Thyroid gland (tissue), 4 donors: ENCODE measurements around the gene ADAMTS6. TPM values are rescaled to one million over a fixed set of nuclear protein-coding genes. Genes with fewer than 3 reads are reported as not detected.
"Not testable (repeated sequence)": the region's sequence is repeated elsewhere in the genome, so short reads cannot be mapped to it uniquely, and the experiment has no call there.

Source experiments
- DNase-seq, 2 donors: peaks; one replicate each; pipeline ENCODE4 v3.0.0-alpha.2; 2019
- H3K27ac ChIP-seq, 3 donors: fragments of 200-600 bp; sonication (generic); 1 replicate in 2 of 3; 2 replicates in 1 of 3; pipeline ENCODE4 v1.5.1; 2016 to 2019; ENCODE audit warnings: mild to moderate bottlenecking in 1 of 3, moderate library complexity in 1 of 3
- H3K27me3 ChIP-seq: fragments of 200-600 bp; sonication (generic); one replicate; pipeline ENCODE4 v1.5.1; 2019
- H3K36me3 ChIP-seq, 2 donors: fragments of 200-600 bp; sonication (generic); one replicate each; pipeline ENCODE4 v1.5.1; 2016 to 2019
- H3K4me1 ChIP-seq, 2 donors: fragments of 200-600 bp; sonication (generic); one replicate each; pipeline ENCODE4 v1.5.1; 2017 to 2019
- H3K4me3 ChIP-seq, 3 donors: fragments of 200-600 bp; sonication (generic); replicated peaks in 1 of 3; 1 replicate in 2 of 3; 2 replicates in 1 of 3; pipeline ENCODE4 v1.5.1; 2016; ENCODE audit warnings: mild to moderate bottlenecking in 1 of 3
- H3K9me3 ChIP-seq: fragments of 200-600 bp; sonication (generic); one replicate; pipeline ENCODE4 v1.5.1; 2017
- POLR2A ChIP-seq, 2 donors: fragments of 450-650 bp; IDR thresholded peaks; one replicate each; pipeline ENCODE4 v1.6.1; 2017; ENCODE audit warnings: antibody characterized with exemption in 2 of 2, mild to moderate bottlenecking in 2 of 2, moderate library complexity in 1 of 2
- WGBS, 2 donors: methylation state at CpG; one replicate each; pipeline ENCODE4 v1.1.5; 2017; 5-methylcytosine and 5-hydroxymethylcytosine counted together
- intact Hi-C: fragments of 100-400 bp; cut with DNase I; formaldehyde crosslinking; loops from one replicate; pipeline ENCODE4 v1.15.1; 2023
- total RNA-seq, 4 donors: library from RNA; depleted of rRNA; stranded (reverse); fragments of >200 nt; gene quantifications; one replicate each; pipeline ENCODE4 v1.2.3, GENCODE V29; 2016
- TF ChIP-seq, protein P1 (sequence below), 6 experiments: fragments of 200-600 bp in 3 of 6; fragments of 450-650 bp in 3 of 6; sonication (generic) in 3 of 6; IDR thresholded peaks; one replicate each; pipeline ENCODE4 v1.5.1; 2016 to 2019; ENCODE audit warnings: antibody characterized with exemption in 6 of 6, mild to moderate bottlenecking in 2 of 6, inconsistent platforms in 1 of 6, moderate library complexity in 1 of 6

Gene ADAMTS6
- total RNA-seq, 4 donors from 2014 or later, result 1.0 to 3.4 (median 3.3) TPM

DNA sequence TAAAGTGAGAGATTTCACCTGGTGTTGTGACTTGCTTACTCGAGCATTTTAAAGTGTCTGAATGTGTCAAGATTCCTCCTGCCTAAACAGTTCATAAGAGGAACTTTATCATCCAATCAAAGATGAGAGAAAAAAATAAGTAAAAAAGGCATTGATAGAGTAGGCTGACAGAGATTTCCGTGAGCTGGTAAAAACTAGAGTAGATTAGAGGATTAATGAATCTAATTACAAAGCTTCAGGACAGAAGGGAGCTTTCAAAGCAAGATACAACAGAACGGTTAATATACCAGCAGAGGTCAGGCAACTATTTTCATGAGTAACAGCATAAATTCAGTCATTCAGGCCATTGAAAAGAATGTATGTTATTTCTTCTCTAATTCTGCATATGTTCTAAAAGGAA, 91.5 kb downstream of the ADAMTS6 start:
- TF ChIP-seq POLR2A (IDR thresholded peaks at IDR 0.05), result no peak
- TF ChIP-seq, protein P1, sequence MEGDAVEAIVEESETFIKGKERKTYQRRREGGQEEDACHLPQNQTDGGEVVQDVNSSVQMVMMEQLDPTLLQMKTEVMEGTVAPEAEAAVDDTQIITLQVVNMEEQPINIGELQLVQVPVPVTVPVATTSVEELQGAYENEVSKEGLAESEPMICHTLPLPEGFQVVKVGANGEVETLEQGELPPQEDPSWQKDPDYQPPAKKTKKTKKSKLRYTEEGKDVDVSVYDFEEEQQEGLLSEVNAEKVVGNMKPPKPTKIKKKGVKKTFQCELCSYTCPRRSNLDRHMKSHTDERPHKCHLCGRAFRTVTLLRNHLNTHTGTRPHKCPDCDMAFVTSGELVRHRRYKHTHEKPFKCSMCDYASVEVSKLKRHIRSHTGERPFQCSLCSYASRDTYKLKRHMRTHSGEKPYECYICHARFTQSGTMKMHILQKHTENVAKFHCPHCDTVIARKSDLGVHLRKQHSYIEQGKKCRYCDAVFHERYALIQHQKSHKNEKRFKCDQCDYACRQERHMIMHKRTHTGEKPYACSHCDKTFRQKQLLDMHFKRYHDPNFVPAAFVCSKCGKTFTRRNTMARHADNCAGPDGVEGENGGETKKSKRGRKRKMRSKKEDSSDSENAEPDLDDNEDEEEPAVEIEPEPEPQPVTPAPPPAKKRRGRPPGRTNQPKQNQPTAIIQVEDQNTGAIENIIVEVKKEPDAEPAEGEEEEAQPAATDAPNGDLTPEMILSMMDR (IDR thresholded peaks at IDR 0.05), result no peak
- Histone ChIP-seq H3K4me3 (no peak overlapping the region), H3K4me1 (no peaks in the 10 kb centered on the region), H3K27ac (no peak overlapping the region), H3K36me3 (no peaks in the 10 kb centered on the region), H3K9me3 (no peaks in the 10 kb centered on the region), H3K27me3 (no peaks in the 10 kb centered on the region)
- 60 to 62% methylated on average over 3 of the region's 3 CpGs for WGBS, 2 donors
- intact Hi-C loops, result no loop called here
- no peak for DNase-seq

DNA sequence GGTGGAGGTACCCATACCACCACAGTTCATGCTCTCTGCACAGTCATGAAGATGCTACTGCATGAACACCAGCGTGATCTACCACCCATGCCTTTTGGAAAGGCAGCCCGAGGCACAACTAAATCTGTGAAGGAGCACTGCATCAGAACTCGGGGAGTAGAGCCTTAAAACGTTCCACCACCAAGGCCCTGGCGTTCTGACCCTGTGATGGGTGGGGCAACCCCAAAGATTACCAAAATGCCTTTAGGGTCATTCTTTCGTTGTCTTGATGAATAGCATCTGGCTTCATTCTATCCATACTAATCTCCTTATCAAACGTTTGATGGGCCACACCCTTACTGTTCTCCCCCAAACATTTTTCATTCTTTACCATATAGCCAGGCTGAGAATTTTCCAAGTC, 97.9 kb downstream of the ADAMTS6 start:
- TF ChIP-seq, protein P1 (IDR thresholded peaks at IDR 0.05), result no peak
- TF ChIP-seq POLR2A (IDR thresholded peaks at IDR 0.05), result no peak
- intact Hi-C loops, result no loop called here
- no peak for DNase-seq
- Histone ChIP-seq H3K27ac (no peak overlapping the region), H3K4me1 (no peaks in the 10 kb centered on the region), H3K9me3 (no peaks in the 10 kb centered on the region), H3K4me3 (no peak overlapping the region), H3K27me3 (no peaks in the 10 kb centered on the region), H3K36me3 (no peaks in the 10 kb centered on the region)
- 92 to 93% methylated on average over 7 of the region's 7 CpGs for WGBS, 2 donors

DNA sequence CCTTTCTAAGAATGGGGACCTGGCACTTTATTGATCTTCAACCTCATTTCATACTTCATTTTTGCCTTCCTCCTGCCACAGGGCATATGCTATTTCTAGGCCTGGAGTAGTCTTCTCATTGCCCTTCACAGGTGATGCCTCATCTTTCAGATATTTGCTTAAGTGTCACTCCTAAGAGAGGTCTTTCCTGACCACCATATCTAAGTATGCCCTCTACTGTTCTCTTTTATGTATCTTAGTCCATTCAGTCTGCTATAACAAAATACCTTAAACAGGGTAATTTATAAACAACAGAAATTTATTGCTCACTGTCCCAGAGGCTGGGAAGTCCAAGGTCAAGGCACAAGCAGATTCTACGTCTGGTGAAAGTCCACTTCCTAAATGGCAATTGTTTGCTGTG, 99.1 kb downstream of the ADAMTS6 start:
- H3K36me3 ChIP-seq, result no peaks in the 10 kb centered on the region
- intact Hi-C loops, result no loop called here
- TF ChIP-seq, protein P1 (IDR thresholded peaks at IDR 0.05), result no peak
- TF ChIP-seq POLR2A (IDR thresholded peaks at IDR 0.05), result no peak
- no peaks in the 10 kb centered on the region for H3K27me3 ChIP-seq
- no peaks in the 10 kb centered on the region for H3K4me1 ChIP-seq
- WGBS, 2 donors, result 91 to 97% methylated on average over 1 of the region's 1 CpG
- H3K9me3 ChIP-seq, result no peaks in the 10 kb centered on the region
- no peak overlapping the region for H3K27ac ChIP-seq
- DNase-seq, result no peak
- H3K4me3 ChIP-seq, result no peak overlapping the region

DNA sequence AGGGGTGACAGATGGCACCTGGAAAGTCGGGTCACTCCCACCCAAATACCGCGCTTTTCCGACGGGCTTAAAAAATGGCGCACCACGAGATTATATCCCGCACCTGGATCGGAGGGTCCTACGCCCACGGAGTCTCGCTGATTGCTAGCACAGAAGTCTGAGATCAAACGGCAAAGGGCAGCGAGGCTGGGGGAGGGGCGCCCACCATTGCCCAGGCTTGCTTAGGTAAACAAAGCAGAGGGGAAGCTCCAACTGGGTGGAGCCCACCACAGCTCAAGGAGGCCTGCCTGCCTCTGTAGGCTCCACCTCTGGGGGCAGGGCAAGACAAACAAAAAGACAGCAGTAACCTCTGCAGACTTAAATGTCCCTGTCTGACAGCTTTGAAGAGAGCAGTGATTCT, 111.2 kb downstream of the ADAMTS6 start:
- WGBS, 2 donors, result 91% methylated on average over 15 of the region's 15 CpGs
- H3K9me3 ChIP-seq, H3K27ac ChIP-seq, H3K27me3 ChIP-seq, H3K36me3 ChIP-seq, intact Hi-C loops, DNase-seq, H3K4me1 ChIP-seq, H3K4me3 ChIP-seq: not testable (repeated sequence)

DNA sequence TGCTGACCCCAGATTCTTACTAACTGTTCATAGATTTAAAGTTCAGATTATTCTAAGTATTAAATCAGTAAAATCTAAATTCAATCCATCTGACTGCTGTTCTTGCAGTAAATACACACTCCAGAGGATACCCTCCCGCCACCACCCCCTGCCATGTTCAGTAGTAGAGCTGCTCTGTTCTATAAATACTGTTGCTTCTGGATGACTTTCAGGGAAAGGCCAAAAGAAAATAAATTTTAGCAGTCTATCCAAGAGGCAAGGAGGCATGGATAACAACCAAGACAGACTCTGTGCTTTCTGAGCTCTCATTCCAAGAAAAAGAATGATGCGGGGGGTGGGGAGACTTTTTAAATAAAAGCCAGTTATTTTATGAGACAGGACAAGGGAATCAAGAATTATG, 115.1 kb downstream of the ADAMTS6 start:
- no peak overlapping the region for H3K27ac ChIP-seq
- WGBS, 2 donors, result 25 to 40% methylated on average over 2 of the region's 2 CpGs

More for the DNA sequence above, 115.1 kb downstream of the ADAMTS6 start:
- no peak for TF ChIP-seq POLR2A (IDR thresholded peaks at IDR 0.05)
- TF ChIP-seq, protein P1 (IDR thresholded peaks at IDR 0.05), result no peak
- Histone ChIP-seq H3K9me3 (no peaks in the 10 kb centered on the region), H3K4me1 (no peaks in the 10 kb centered on the region), H3K27me3 (no peaks in the 10 kb centered on the region), H3K36me3 (no peaks in the 10 kb centered on the region), H3K4me3 (no peak overlapping the region)
- peak; percentile 13 to 14 for DNase-seq
- intact Hi-C loops, result no loop called here
